GM18909 (cell line): ENCODE measurements around the gene ETV3L.
A peak's percentile ranks its signal among the peaks of the same experiment; 100 is the strongest.

ENCODE experiments used
- ATAC-seq: cut with Tn5 transposase; IDR thresholded peaks from one replicate; pipeline ENCODE4 v1.9.1; 2021; ENCODE audit warnings: mild to moderate bottlenecking; ENCODE audit not compliant: unreplicated experiment, poor library complexity

The ETV3L gene

GRCh38 chr1:157099633-157100009, at the start of gene ETV3L:
ETV3L (minus strand) TSS chr1:157099808; CDS start chr1:157099523, 285 bp downstream.
- no peak for ATAC-seq

GRCh38 chr1:157147906-157148700, 48.5 kb upstream of the ETV3L start:
- no peak for ATAC-seq

- no peak for ATAC-seq
Measured at GRCh38 chr1:157147037-157147436, 47.4 kb upstream of the ETV3L start.

- ATAC-seq: no peak
Measured at GRCh38 chr1:157146244-157146643, 46.6 kb upstream of the ETV3L start.

GRCh38 chr1:157145076-157145475, 45.5 kb upstream of the ETV3L start:
- ATAC-seq: no peak

GRCh38 chr1:157144509-157144908, 44.9 kb upstream of the ETV3L start:
- ATAC-seq: no peak

- no peak for ATAC-seq
Measured at GRCh38 chr1:157142765-157143423, 43.3 kb upstream of the ETV3L start.

- ATAC-seq: no peak
Measured at GRCh38 chr1:157142201-157142600, 42.6 kb upstream of the ETV3L start.

- no peak for ATAC-seq
Measured at GRCh38 chr1:157141212-157141855, 41.7 kb upstream of the ETV3L start.

- ATAC-seq: no peak
Measured at GRCh38 chr1:157140063-157140588, 40.5 kb upstream of the ETV3L start.

GRCh38 chr1:157139052-157139715, 39.6 kb upstream of the ETV3L start:
- ATAC-seq: no peak

GRCh38 chr1:157138220-157139051, 38.8 kb upstream of the ETV3L start, which contains the start of gene ETV3:
ETV3 (minus strand) TSS chr1:157138395; CDS start chr1:157136352, 2,043 bp downstream.
- ATAC-seq: peak; percentile 92

GRCh38 chr1:157137408-157138219, 38.0 kb upstream of the ETV3L start:
- no peak for ATAC-seq

- no peak for ATAC-seq
Measured at GRCh38 chr1:157137046-157137407, 37.4 kb upstream of the ETV3L start.

GRCh38 chr1:157136133-157136532, 36.5 kb upstream of the ETV3L start:
- no peak for ATAC-seq

- ATAC-seq: no peak
Measured at GRCh38 chr1:157135646-157136045, 36.0 kb upstream of the ETV3L start.

GRCh38 chr1:157135070-157135469, 35.5 kb upstream of the ETV3L start:
- ATAC-seq: no peak

- ATAC-seq: no peak
Measured at GRCh38 chr1:157134442-157134841, 34.8 kb upstream of the ETV3L start.

- no peak for ATAC-seq
Measured at GRCh38 chr1:157133426-157133825, 33.8 kb upstream of the ETV3L start.
